ENCODE results near the gene ME3.
"Not testable (repeated sequence)": the region's sequence is repeated elsewhere in the genome, so short reads cannot be mapped to it uniquely, and the experiment has no call there.

ME3 gene

GRCh38 chr11:86580535-86580934 is 91.9 kb downstream of the ME3 start:
- no peak for DNase-seq

- no peak for DNase-seq
Observed at GRCh38 chr11:86579406-86579731, 93.0 kb downstream of the ME3 start.

GRCh38 chr11:86578727-86579405 is 93.5 kb downstream of the ME3 start:
- DNase-seq: no peak

- DNase-seq: no peak
Observed at GRCh38 chr11:86577644-86578636, 94.5 kb downstream of the ME3 start.

GRCh38 chr11:86576946-86577624 is 95.3 kb downstream of the ME3 start:
- DNase-seq: no peak

GRCh38 chr11:86575927-86576326 is 96.5 kb downstream of the ME3 start:
- DNase-seq: no peak

GRCh38 chr11:86575208-86575855 is 97.1 kb downstream of the ME3 start:
- no peak for DNase-seq

- DNase-seq: no peak
Observed at GRCh38 chr11:86574493-86575207, 97.8 kb downstream of the ME3 start.

GRCh38 chr11:86571273-86571948 is 101.0 kb downstream of the ME3 start:
- no peak for DNase-seq

GRCh38 chr11:86570451-86570850 is 102.0 kb downstream of the ME3 start:
- DNase-seq: no peak

- no peak for DNase-seq
Observed at GRCh38 chr11:86570020-86570419, 102.4 kb downstream of the ME3 start.

GRCh38 chr11:86569109-86569508 is 103.3 kb downstream of the ME3 start:
- no peak for DNase-seq

GRCh38 chr11:86565801-86566312 is 106.6 kb downstream of the ME3 start:
- DNase-seq: no peak

GRCh38 chr11:86565388-86565787 is 107.0 kb downstream of the ME3 start:
- DNase-seq: no peak

- not testable (repeated sequence) for DNase-seq
Observed at GRCh38 chr11:86562842-86563241, 109.6 kb downstream of the ME3 start.

- no peak for DNase-seq
Observed at GRCh38 chr11:86559311-86559945, 113.0 kb downstream of the ME3 start.

GRCh38 chr11:86558841-86559240 is 113.6 kb downstream of the ME3 start:
- DNase-seq: no peak

- DNase-seq: no peak
Observed at GRCh38 chr11:86558207-86558606, 114.2 kb downstream of the ME3 start.

- no peak for DNase-seq
Observed at GRCh38 chr11:86555866-86556265, 116.5 kb downstream of the ME3 start.

GRCh38 chr11:86555401-86555800 is 117.0 kb downstream of the ME3 start:
- DNase-seq: no peak

- no peak for DNase-seq
Observed at GRCh38 chr11:86553265-86553664, 119.2 kb downstream of the ME3 start.
